Peyer's patch (tissue), 4 donors: ENCODE data around the gene PGA4.

Source experiments
- POLR2A ChIP-seq, 2 donors: fragments of 450-650 bp; IDR thresholded peaks; one replicate each; pipeline ENCODE4 v1.5.1; 2017; ENCODE audit warnings: antibody characterized with exemption in 2 of 2, mild to moderate bottlenecking in 2 of 2, moderate library complexity in 2 of 2
- TF ChIP-seq, protein P1 (sequence below), 6 experiments: fragments of 450-650 bp in 4 of 6; fragments of 200-600 bp in 2 of 6; sonication (generic) in 1 of 6; IDR thresholded peaks; one replicate each; pipeline ENCODE4 v1.5.1; 2017 to 2019; ENCODE audit warnings: antibody characterized with exemption in 6 of 6, mild to moderate bottlenecking in 3 of 6, moderate library complexity in 1 of 6

DNA sequence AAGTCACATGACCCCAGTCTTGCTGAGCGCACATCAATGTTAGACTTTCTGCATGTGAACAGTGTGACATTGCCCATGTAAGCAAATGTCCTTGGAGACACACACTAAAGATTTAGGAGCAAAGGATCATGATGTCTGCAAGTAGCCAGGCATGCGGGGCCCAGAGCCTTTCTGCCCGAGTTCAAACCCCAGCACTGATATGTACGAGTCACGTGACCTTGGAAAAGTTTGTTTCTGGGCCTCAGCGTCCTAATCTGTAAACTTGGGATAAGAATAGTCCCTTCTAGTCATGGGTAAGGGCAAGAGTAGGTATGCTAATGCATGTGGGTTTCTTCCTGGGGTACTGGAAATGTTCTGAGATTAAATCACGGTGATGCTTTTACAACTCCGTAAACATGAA, 35.6 kb upstream of the PGA4 start:
- TF ChIP-seq, protein P1, sequence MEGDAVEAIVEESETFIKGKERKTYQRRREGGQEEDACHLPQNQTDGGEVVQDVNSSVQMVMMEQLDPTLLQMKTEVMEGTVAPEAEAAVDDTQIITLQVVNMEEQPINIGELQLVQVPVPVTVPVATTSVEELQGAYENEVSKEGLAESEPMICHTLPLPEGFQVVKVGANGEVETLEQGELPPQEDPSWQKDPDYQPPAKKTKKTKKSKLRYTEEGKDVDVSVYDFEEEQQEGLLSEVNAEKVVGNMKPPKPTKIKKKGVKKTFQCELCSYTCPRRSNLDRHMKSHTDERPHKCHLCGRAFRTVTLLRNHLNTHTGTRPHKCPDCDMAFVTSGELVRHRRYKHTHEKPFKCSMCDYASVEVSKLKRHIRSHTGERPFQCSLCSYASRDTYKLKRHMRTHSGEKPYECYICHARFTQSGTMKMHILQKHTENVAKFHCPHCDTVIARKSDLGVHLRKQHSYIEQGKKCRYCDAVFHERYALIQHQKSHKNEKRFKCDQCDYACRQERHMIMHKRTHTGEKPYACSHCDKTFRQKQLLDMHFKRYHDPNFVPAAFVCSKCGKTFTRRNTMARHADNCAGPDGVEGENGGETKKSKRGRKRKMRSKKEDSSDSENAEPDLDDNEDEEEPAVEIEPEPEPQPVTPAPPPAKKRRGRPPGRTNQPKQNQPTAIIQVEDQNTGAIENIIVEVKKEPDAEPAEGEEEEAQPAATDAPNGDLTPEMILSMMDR (IDR thresholded peaks at IDR 0.05): no peak
- TF ChIP-seq POLR2A (IDR thresholded peaks at IDR 0.05): no peak
